Endothelial cell of hepatic sinusoid (primary cell): ENCODE measurements around the gene SLC26A4.

Experiments
- in situ Hi-C: cut with HindIII; loops from 2 replicates; pipeline ENCODE4 v1.10.0; 2017; ENCODE audit warnings: low sequenced_read_pairs

SLC26A4 gene

DNA sequence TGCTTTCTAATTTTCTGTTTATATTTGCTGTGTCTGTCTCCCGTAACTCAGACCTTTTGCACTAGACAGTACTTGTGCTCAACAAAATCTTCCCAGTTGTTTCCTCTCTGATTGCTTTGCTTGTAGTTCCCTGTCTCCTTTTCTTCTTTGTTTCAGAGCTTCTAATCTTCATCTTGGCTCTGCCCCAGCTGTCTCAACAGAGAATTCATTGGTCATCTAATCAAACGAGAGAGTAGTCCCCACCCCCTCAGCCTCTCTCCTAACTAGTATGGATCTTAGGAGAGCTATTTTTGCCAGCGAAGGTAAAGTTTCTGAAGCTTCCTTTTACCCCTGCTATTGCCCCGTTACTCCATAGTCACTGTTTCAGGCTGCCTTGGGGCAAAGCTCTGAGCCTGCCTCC lies 32.8 kb downstream of the SLC26A4 start:
- in situ Hi-C loops: no loop called here

DNA sequence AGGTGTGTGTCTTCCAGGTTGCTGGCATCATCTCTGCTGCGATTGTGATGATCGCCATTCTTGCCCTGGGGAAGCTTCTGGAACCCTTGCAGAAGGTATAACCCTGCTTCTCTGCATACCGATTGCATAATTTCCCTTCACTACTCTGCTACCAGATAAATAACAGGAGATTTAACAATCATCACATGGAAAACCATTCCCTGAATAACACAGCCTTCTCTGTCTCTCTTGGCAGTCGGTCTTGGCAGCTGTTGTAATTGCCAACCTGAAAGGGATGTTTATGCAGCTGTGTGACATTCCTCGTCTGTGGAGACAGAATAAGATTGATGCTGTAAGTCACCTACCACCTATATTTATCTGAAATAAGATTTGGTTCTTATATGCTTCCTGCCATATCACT lies 33.8 kb downstream of the SLC26A4 start:
- in situ Hi-C loops: no loop called here

- in situ Hi-C loops: no loop called here
Measured at GRCh38 chr7:107696330-107696946, 35.8 kb downstream of the SLC26A4 start.

DNA sequence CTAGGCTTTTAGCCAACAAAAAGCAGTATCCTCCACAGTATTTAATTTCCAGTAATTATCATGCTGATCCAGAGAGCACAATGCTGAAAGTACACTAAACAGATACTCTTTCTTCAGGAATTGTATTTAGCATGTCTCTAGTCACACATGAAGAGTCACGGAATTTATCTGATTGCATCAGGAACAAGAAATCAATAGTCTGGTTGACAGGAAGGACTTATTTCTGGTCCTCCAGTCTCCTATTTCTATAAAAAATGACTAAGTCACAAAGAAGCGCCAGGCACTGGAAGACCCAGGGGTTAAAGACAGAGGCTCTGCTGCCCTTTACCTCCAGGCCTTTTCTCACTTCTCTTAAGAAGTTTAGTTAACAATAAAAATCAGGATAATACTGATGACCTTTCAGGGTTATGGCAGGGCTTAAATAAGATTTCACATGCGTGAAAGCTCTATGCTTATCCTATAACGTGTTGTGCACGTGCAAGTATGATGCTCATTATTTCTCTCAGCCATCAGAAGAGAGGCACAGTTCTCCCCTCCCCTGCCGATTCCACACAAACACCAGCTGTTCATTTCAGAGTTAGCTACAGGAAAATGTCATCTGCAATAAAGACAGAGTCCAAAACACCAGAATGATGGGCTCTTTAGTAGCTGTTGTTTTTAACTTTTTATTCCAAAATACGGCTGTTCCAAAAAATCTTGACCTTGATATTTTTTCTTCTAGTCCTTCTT lies 36.9 kb downstream of the SLC26A4 start:
- in situ Hi-C loops: no loop called here

GRCh38 chr7:107700570-107700969 lies 39.9 kb downstream of the SLC26A4 start:
- in situ Hi-C loops: no loop called here

GRCh38 chr7:107701191-107701590 lies 40.6 kb downstream of the SLC26A4 start:
- in situ Hi-C loops: no loop called here

- in situ Hi-C loops: no loop called here
Measured at GRCh38 chr7:107703219-107703618, 42.6 kb downstream of the SLC26A4 start.

DNA sequence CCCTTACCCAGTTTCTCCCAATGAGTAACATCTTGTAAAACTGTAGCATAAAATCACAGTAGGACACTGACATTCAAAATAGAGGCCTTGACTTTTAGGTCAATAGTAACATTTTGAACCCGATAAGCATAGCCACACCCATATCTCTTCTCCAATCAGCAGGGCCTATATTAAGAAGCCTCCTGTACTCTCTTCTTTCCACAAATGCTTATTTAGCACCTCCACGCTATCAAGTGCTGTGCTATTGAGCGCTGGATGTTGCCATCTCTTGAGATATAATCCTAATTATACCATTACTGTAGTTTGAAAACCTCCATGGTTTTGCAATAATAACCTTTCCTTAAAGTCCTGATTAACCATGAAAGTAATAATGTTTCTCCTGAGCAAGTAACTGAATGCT lies 43.2 kb downstream of the SLC26A4 start:
- in situ Hi-C loops: no loop called here

DNA sequence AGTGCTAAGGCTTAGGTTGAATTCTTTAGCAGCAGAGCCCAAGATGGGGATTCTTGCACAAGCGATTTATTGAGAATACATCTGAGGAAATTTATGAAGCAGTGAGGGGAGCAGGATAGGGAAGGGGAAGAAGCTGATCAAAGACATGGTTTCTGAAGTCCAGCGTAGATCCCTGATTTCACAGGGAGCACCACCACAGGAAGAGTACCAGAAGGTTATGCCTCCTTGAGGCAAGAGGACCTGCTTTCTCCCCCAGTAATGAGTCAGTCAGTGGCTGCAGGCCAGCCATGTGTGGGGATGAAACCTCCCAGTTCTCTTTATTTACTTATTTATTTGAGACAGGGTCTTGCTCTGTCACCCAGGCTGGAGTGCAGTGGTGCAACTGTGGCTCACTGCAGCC lies 48.3 kb downstream of the SLC26A4 start:
- in situ Hi-C loops: no loop called here

GRCh38 chr7:107711301-107711700 lies 50.7 kb downstream of the SLC26A4 start:
- in situ Hi-C loops: no loop called here

- in situ Hi-C loops: no loop called here
Measured at GRCh38 chr7:107712025-107712424, 51.4 kb downstream of the SLC26A4 start.

- in situ Hi-C loops: no loop called here
Measured at GRCh38 chr7:107712896-107713295, 52.3 kb downstream of the SLC26A4 start.

DNA sequence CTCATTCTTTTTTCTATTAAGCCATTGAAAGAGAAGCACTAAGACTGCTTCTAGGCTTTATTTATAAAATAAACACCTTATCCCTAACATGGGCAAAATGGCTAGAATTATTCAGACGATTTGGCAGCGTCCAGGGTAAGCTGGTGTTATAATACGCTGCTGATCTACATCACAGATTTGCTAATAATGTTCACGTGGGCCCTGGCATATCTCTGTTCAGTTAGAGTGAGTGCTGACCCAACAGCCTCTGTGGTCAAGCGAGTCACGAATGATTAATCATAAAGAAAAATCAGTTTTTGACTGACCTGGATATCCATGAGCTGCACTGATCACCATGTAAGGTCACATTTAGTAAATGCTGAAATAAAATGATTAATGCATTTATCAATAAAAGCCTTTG lies 54.9 kb downstream of the SLC26A4 start:
- in situ Hi-C loops: no loop called here

DNA sequence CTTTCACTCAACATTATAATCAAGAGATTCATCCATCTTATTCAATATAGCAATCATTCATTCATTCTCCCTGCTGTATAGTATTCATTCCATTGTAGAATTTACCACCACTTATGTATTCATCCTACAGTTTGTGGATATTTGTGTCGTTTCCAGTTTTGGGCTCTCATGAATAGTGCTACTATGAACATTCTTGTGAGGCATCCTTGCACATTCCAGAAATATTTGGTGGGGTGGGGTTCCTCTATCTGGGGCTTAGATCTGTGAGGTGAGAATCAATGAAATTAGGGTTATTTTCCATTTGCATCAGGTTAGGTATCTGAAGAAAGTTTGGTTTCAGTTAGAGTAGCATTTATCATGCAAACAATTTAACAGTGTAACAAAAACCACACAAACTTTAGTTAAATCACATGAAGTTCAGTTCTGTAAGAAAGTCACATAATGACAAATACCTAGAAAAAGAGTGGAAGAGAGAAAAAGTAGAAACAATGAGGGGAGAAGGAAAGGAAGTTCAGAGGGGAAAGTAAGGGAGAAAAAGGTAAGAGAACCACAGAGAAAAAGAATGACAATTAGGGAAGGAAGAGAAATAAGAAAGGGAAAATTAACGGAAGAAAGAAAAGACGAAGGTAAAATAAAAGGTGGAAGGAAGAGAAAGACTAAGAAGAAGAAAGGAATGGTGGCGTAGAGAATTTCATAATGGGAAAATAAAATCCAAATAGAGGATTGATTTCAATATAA lies 58.0 kb downstream of the SLC26A4 start:
- in situ Hi-C loops: no loop called here

- in situ Hi-C loops: no loop called here
Measured at GRCh38 chr7:107721286-107721685, 60.7 kb downstream of the SLC26A4 start.

DNA sequence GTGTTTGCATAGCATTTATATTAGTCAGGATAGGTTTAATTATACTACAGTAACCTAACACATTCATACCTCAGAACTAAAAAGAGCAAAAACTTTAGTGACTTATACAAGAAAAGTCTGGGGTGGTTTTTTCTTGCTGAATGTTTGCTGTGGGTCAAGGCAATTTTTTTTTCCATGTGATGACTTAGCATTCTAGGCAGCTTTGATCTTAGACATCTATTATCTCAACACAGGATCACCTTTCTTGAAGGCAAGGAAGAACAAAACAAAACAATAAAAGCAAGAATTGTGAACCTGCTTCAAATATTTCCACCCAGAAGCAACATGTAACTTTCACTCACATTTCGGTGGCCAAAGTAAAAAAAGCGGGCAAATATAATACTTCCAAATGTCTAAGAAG lies 62.6 kb downstream of the SLC26A4 start:
- in situ Hi-C loops: no loop called here

DNA sequence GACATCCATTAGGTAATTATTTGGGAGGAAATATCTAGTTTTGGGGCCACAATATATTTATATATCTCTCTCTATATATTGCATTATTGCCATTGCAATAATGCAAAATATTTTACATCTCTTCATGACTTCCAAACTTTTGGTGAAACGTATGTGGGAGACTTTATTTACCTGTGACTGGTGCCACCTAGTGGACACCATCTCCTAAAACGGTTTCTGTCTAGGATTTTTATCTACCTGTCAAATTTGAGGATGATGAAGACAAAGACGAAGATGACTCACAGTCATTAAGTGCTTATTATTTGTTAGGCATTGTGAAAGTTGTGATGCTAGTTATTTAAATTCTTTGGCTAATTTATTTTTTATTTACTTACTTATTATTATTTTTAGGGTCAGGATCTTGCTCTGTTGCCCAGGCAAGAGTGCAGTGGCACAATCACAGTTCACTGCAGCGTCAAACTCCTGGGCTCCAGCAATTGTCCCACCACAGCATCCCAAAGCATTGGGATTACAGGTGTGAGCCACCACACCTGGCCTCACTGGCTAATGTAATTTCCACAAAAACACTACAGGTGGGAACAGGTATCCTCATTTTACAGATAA lies 64.6 kb downstream of the SLC26A4 start:
- in situ Hi-C loops: loop anchor here (5.0 kb wide), 1 partner anchor 83 kb away; no protein-coding TSS in a partner anchor

DNA sequence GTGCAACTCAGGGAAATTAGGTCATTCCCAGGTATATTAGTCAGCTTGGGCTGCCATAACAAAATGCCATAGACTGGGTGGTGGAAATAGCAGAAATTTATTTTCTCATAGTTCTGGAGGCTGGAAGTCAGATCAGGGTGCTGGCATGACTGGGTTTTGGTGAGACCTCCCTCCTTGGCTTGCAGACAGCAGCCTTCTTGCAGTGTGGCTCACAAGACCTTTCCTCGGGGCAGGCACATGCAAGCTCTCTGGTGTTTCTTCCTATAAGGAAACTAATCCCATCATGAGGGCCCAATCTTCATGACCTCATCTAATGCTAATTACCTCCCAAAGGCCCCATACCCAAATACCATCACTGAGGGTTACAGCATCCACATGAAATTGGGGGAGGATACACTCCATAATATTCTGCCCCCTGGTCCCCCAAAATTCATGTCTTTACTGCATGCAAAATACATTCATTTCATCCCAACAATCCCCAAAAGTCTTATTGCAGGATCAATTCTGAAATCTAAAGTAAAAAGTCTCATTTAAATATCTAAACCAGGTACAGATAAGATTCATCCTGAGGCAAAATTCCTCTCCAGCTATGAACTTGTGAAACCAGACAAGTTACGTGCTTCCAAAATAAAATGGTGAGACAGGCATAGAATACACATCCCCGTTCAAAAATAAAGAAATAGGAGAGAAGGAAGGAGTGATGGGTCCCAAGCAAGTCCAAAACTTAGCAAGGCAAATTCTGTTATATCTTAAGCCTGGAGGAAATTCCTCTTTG lies 65.9 kb downstream of the SLC26A4 start:
- in situ Hi-C loops: loop anchor here (5.0 kb wide), 1 partner anchor 84 kb away; no protein-coding TSS in a partner anchor

DNA sequence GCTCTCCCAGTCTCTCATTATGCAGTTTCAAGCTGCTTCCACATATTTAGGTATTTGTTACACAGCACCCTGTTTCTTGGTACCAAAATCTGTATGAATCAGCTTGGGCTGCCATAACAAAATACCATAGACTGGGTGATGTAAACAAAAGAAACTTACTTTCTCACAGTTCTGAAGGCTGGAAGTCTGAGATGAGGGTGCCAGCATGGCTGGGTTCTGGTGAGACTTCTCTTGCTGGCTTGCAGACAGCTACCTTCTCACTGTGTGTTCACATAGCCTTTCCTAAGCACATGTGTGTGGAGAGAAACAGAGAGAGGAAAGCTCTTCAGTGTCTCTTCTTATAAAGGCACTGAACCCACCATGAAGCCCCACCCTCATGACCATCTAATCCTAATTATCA lies 67.6 kb downstream of the SLC26A4 start:
- in situ Hi-C loops: loop anchor here (5.0 kb wide), 1 partner anchor 86 kb away; no protein-coding TSS in a partner anchor

DNA sequence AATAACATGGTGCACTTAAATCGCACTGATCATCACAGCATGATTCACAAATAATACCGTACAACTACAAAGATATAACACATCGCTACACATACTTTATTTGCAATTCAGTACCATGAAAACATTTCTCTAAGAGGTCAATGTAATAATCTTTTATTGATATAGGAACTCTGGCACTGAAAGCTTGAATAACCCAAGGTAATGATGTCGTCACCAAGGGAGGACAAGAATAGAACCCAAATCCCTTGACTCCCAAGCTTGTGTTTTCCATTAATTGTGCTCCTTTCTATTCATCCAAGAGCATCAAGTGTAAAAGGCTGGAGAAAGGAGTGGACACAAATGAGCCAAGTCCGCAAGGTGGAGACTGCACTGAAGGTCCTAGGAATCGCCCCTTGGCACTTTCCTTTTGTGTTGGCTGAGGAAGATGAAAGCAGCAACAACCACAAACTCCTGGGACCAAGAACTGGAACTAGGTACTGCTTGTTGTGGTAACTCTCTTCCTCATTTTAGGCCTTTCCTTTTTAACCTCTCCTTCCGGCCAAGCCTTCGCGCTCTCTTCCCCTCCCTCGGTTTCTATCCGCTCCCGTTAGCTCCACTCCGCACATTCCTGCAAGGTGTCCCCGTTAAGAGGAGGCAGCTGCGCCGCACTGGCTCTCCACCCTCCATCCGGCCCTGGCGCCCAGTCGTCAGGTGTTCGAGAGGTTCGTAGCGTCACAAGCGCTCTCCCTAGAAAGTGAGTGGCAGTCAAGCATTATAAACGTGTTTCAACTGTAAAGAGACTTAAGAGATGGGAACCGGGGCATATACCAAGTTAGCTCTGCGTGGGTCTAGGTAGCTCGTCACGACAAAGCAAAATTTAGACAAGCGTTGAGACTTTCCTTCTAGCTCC lies 82.3 kb downstream of the SLC26A4 start:
- in situ Hi-C loops: no loop called here
